Heart right ventricle (tissue), 16 donors: ENCODE measurements around the gene EPYC. TPM values are rescaled to one million over a fixed set of nuclear protein-coding genes. Genes with fewer than 3 reads are reported as not detected.
A peak's percentile ranks its signal among the peaks of the same experiment; 100 is the strongest.

Experiments used
- ATAC-seq, 8 donors: fragments of 200-7000 bp; cut with Tn5 transposase; one replicate each; pipeline ENCODE4 v1.9.1; 2020; ENCODE audit warnings: mild to moderate bottlenecking in 8 of 8, moderate library complexity in 8 of 8, moderate number of reproducible peaks in 1 of 8
- DNase-seq, 2 donors: peaks; one replicate each; pipeline ENCODE4 v3.0.0-alpha.2; 2020
- H3K27ac ChIP-seq, 10 donors: fragments of 200-600 bp; sonication (generic) in 2 of 10; one replicate each; pipeline versions ENCODE4 v1.5.0 to v1.8.0; 2020 to 2022; ENCODE audit warnings: mild to moderate bottlenecking in 3 of 10
- H3K27me3 ChIP-seq, 7 donors: fragments of 200-600 bp; one replicate each; pipeline ENCODE4 v1.8.0; 2021 to 2022; ENCODE audit warnings: mild to moderate bottlenecking in 2 of 7
- H3K36me3 ChIP-seq, 9 donors: fragments of 200-600 bp; sonication (generic) in 1 of 9; one replicate each; pipeline versions ENCODE4 v1.5.0 to v1.8.0; 2020 to 2022; ENCODE audit warnings: mild to moderate bottlenecking in 2 of 9
- H3K4me1 ChIP-seq, 9 donors: fragments of 200-600 bp; sonication (generic) in 1 of 9; one replicate each; pipeline versions ENCODE4 v1.5.0 to v1.8.0; 2020 to 2022; ENCODE audit warnings: mild to moderate bottlenecking in 4 of 9
- H3K4me3 ChIP-seq, 10 donors: fragments of 200-600 bp; sonication (generic) in 2 of 10; one replicate each; pipeline versions ENCODE4 v1.5.0 to v1.8.0; 2020 to 2022; ENCODE audit warnings: mild to moderate bottlenecking in 7 of 10, moderate library complexity in 2 of 10
- H3K9me3 ChIP-seq, 11 donors: fragments of 200-600 bp in 10 of 11; sonication (generic) in 2 of 11; one replicate each; pipeline versions ENCODE4 v1.5.0 to v1.8.0; 2013 to 2022; ENCODE audit warnings: mild to moderate bottlenecking in 2 of 11, control low read depth in 1 of 11, moderate library complexity in 1 of 11
- WGBS, 2 donors: extraction: QIAGEN DNeasy Blood & Tissue Kit; methylation state at CpG; one replicate each; pipeline ENCODE4 v1.1.7; 2013; ENCODE audit warnings: inconsistent platforms in 1 of 2; 5-methylcytosine and 5-hydroxymethylcytosine counted together
- intact Hi-C, 10 donors: fragments of 100-400 bp; cut with DNase I; formaldehyde crosslinking; loops; one replicate each; pipeline versions ENCODE4 v1.11.1 to v1.14.2; 2022
- polyA plus RNA-seq, 2 donors: library from polyadenylated mRNA; stranded (reverse); fragments of 200-250 nt; gene quantifications; one replicate each; pipeline ENCODE4 v1.2.3, GENCODE V29; 2013
- total RNA-seq, 10 donors: library from RNA; stranded (reverse); fragmentation: NEBNext Ultra II Directional in 3 of 10; extraction: Animal tissue kit (Norgen Biotek cat#: 25700) in 3 of 10; gene quantifications; one replicate each; pipeline versions ENCODE4 v1.2.1 to v1.2.4, GENCODE V29; 2021 to 2023
- TF ChIP-seq, protein P1 (sequence below), 9 donors: fragments of 200-600 bp; sonication (generic) in 2 of 9; IDR thresholded peaks; one replicate each; pipeline versions ENCODE4 v1.5.0 to v1.8.0; 2021 to 2022; ENCODE audit warnings: antibody characterized with exemption in 9 of 9, mild to moderate bottlenecking in 5 of 9, moderate library complexity in 1 of 9
- donor health status: Arrhythmogenic right ventricular cardiomyopathy.
- donor health status: ischemic (EF 13 %, LVEDD 7.1; RV severe dilation, severe dysfunction).
- donor health status: healthy with polysubstance abuse.
- donor health status: DM: no; HTN: yes; CAD: no.
- donor health status: DM: no; HTN: no; CAD: no.
- donor health status: ischemic (EF 25% LVEDD 6.9; RV normal size, moderate dysfunction).
- donor health status: ischemic (EF 25% LVEDD 5.7; RV mildly dilated, moderate dysfunction).
- donor health status: healthy.
- donor health status: DM: yes; HTN: yes; CAD: no.
- donor health status: Ischemic cardiomyopathy.
- donor health status: ischemic (EF 35%, LVEDD 5.7; RV mildly dilated, moderate dysfunction).
- donor health status: nonischemic (EF 11% LVEDD 7.7; RV severe dilation, severe dysfunction).
- donor health status: DM: yes; HTN: yes; CAD: no.
- donor health status: PGD.
- donor health status: ischemic (EF 29% LVEDD 5.4; RV normal size, mild dysfunction).
- donor health status: nonischemic (EF 23%, LVEDD 6.1; RV moderate dilation, normal function).

Gene EPYC
- total and polyA plus RNA-seq, 12 donors, result not detected

DNA sequence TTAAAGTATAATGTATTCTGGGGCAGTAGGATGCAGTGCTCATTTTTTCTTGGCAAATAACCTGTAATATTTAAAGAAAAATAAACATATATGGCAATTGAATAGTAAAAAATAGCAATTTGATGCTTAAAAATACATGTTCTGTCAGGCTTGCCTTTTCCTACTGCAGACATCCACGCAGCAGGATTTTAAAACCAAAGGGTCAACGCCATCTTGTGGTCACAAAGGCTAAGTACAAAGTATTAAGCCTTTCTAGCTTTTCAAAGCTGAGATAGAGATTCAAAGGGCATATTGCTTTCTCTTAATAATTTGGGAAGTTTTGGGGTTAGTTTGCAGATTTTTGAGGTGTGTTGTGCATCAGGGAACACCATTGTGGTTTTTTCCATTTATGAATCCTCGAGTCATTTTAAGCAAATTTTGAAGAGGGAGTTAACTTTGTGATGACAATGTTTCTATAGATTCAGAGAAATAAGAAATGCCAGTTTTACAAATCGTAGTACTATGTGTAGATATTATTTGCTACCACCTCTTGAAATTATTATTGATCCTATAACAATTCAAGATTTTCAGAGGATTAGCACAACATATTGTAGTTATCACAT lies 45.1 kb downstream of the EPYC start:
- peak in 1 of 2 donors; percentile 26 for DNase-seq
- peak overlapping the region in 1 of 10 donors; percentile 6 for H3K4me3 ChIP-seq
- WGBS, 2 donors, result 2 to 12% methylated on average over 4 of the region's 4 CpGs
- no peaks in the 10 kb centered on the region for H3K36me3 ChIP-seq
- H3K9me3 ChIP-seq, result no peaks in the 10 kb centered on the region
- intact Hi-C loops, result no loop called here
- TF ChIP-seq, protein P1, sequence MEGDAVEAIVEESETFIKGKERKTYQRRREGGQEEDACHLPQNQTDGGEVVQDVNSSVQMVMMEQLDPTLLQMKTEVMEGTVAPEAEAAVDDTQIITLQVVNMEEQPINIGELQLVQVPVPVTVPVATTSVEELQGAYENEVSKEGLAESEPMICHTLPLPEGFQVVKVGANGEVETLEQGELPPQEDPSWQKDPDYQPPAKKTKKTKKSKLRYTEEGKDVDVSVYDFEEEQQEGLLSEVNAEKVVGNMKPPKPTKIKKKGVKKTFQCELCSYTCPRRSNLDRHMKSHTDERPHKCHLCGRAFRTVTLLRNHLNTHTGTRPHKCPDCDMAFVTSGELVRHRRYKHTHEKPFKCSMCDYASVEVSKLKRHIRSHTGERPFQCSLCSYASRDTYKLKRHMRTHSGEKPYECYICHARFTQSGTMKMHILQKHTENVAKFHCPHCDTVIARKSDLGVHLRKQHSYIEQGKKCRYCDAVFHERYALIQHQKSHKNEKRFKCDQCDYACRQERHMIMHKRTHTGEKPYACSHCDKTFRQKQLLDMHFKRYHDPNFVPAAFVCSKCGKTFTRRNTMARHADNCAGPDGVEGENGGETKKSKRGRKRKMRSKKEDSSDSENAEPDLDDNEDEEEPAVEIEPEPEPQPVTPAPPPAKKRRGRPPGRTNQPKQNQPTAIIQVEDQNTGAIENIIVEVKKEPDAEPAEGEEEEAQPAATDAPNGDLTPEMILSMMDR (IDR thresholded peaks at IDR 0.05), result peak; percentile 48 to 78 (median 73)
- no peaks in the 10 kb centered on the region for H3K27me3 ChIP-seq
- no peak overlapping the region for H3K27ac ChIP-seq
- ATAC-seq, result peak in 6 of 8 donors; percentile 42 to 65 (median 56)
- no peaks in the 10 kb centered on the region for H3K4me1 ChIP-seq

DNA sequence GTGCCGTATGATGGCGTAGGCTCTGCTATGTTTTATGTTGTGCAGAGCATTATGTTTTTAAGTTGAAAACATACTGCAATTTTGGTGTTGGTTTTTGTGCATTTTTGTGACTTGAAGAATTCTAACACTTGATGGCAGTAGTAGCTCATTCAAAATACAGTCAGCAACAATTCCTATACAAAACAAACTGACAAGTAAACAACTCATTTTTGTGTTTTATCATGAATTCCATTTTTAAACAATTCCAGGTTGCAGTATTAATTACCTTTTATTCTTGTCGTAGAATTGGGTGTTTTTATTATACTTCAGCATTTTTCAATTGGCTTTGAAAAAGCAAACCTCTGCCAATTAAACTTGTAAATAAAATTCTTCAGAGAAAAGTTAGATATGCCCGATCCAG lies 45.7 kb downstream of the EPYC start:
- Histone ChIP-seq H3K4me1 (no peaks in the 10 kb centered on the region), H3K27me3 (no peaks in the 10 kb centered on the region), H3K9me3 (no peaks in the 10 kb centered on the region), H3K36me3 (no peaks in the 10 kb centered on the region), H3K4me3 (peak overlapping the region in 1 of 10 donors; percentile 6), H3K27ac (no peak overlapping the region)
- TF ChIP-seq, protein P1 (IDR thresholded peaks at IDR 0.05), result peak in 2 of 9 donors; percentile 16 to 29
- DNase-seq (no peak), ATAC-seq (no peak)
- intact Hi-C loops, result no loop called here
- 62 to 71% methylated on average over 4 of the region's 4 CpGs for WGBS, 2 donors

DNA sequence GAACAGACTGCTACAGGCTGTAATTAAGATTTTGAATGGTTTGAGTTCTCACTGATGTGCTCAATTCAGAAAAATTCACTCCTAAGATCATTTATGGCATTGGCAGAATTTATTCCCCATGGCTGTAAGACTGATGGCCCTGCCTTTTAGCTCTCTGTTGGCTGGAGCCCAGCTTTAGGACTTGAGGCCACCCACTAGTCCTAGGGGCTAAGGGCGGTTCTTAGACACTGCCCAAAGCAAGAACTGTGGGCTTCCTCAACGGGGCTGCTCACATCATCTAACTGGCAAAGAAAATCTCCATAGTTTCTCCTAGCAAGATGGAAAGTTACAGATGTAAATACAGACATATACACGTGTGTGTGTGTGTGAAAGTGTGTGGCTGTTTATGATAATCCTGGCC lies 46.4 kb downstream of the EPYC start:
- WGBS, 2 donors, result 74 to 83% methylated on average over 3 of the region's 3 CpGs
- ATAC-seq (no peak), DNase-seq (no peak)
- Histone ChIP-seq H3K9me3 (no peaks in the 10 kb centered on the region), H3K27me3 (no peaks in the 10 kb centered on the region), H3K27ac (no peak overlapping the region), H3K4me1 (no peaks in the 10 kb centered on the region), H3K36me3 (no peaks in the 10 kb centered on the region), H3K4me3 (no peak overlapping the region)
- intact Hi-C loops, result no loop called here
- TF ChIP-seq, protein P1 (IDR thresholded peaks at IDR 0.05), result no peak

DNA sequence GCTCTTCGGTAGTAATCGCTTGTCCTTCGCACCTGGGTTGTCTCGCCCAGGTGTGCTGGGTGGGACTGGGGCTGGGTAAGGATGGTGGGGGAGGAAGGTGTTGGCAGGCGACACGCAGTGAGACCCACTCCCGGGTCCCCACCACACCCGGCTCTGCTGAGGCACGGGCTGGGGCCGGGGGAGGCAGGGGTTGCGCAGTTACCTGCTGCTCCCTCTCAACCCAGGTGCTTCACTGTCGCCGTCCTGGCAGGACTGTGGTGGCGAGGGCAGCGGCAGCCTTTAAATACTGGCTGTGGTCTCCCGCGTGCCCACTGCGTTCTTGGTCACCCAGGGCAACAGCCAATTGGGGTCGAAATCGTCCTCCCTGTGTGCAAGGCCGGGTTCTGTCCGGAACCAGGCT lies 49.9 kb downstream of the EPYC start, which contains the start of gene CCER1:
CCER1 (minus strand) TSS at position 256 of the 400 bp plus-strand sequence. CDS start 434 bp downstream, outside the sequence.
- ATAC-seq, result peak in 1 of 8 donors; percentile 50
- WGBS, 2 donors, result 97% methylated on average over 21 to 22 of the region's 22 CpGs
- Histone ChIP-seq H3K4me1 (no peaks in the 10 kb centered on the region), H3K27ac (no peak within 1 kb of the TSS), H3K4me3 (no peak within 1 kb of the TSS), H3K36me3 (no peaks in the 10 kb centered on the region), H3K27me3 (no peaks in the 10 kb centered on the region), H3K9me3 (no peaks in the 10 kb centered on the region)
- TF ChIP-seq, protein P1 (IDR thresholded peaks at IDR 0.05), result no peak
- no peak for DNase-seq
- intact Hi-C loops, result no loop called here
